Measurements from ENCODE around the gene TP53I3.

- TF ChIP-seq JUND (IDR thresholded peaks at IDR 0.05) (no peak), CTCF (IDR thresholded peaks at IDR 0.05 in 2 of 3, conservative IDR thresholded peaks at IDR 0.05 in 1 of 3; ENCODE audit: borderline replicate concordance in 1 of 3, insufficient read depth in 1 of 3, low read depth in 2 of 3, low read length in 2 of 3) (no peak), POLR2AphosphoS5 (IDR thresholded peaks at IDR 0.05; ENCODE audit: low read depth, low read length) (peak; percentile 96), POLR2A (IDR thresholded peaks at IDR 0.05; ENCODE audit: borderline replicate concordance, extremely low read depth, insufficient read depth, insufficient read length) (peak; percentile 63), EZH2phosphoT487 (IDR thresholded peaks at IDR 0.05; ENCODE audit: borderline replicate concordance) (no peak), ZNF274 (IDR thresholded peaks at IDR 0.05; ENCODE audit: low read depth, low read length) (no peak), CEBPB (IDR thresholded peaks at IDR 0.05; ENCODE audit: low read depth) (no peak), MAX (IDR thresholded peaks at IDR 0.05) (no peak), REST (IDR thresholded peaks at IDR 0.05; ENCODE audit: low read depth) (no peak)
Observed at GRCh38 chr2:24075915-24076848, 8.5 kb downstream of the TP53I3 start, which contains the start of gene SF3B6.
